Peyer's patch (tissue), 4 donors: Measurements from ENCODE around the gene UROC1.

Experiments used
- CTCF ChIP-seq, 6 experiments: fragments of 450-650 bp in 4 of 6; fragments of 200-600 bp in 2 of 6; sonication (generic) in 1 of 6; IDR thresholded peaks; one replicate each; pipeline ENCODE4 v1.5.1; 2017 to 2019; ENCODE audit warnings: antibody characterized with exemption in 6 of 6, mild to moderate bottlenecking in 3 of 6, moderate library complexity in 1 of 6
- POLR2A ChIP-seq, 2 donors: fragments of 450-650 bp; IDR thresholded peaks; one replicate each; pipeline ENCODE4 v1.5.1; 2017; ENCODE audit warnings: antibody characterized with exemption in 2 of 2, mild to moderate bottlenecking in 2 of 2, moderate library complexity in 2 of 2

GRCh38 chr3:126493739-126494138 is 23.8 kb downstream of the UROC1 start:
- TF ChIP-seq CTCF (IDR thresholded peaks at IDR 0.05), result no peak
- TF ChIP-seq POLR2A (IDR thresholded peaks at IDR 0.05), result no peak
